Endodermal cell (in vitro differentiated cells): ENCODE results near the gene RXFP1. TPM values are rescaled to one million over a fixed set of nuclear protein-coding genes. Genes with fewer than 3 reads are reported as not detected.

Experiments
- DNase-seq: peaks from one replicate; pipeline ENCODE4 v3.0.0-alpha.2; 2017
- H3K27ac ChIP-seq: 2 replicates; pipeline ENCODE4 v1.5.1; 2013; ENCODE audit warnings: mild to moderate bottlenecking, low read depth, low read length, moderate library complexity
- H3K27me3 ChIP-seq: 2 replicates; pipeline ENCODE4 v1.6.1; 2013; ENCODE audit warnings: mild to moderate bottlenecking, low read length, moderate library complexity; ENCODE audit not compliant: insufficient read depth, control insufficient read depth, poor library complexity, severe bottlenecking
- H3K36me3 ChIP-seq: 2 replicates; pipeline ENCODE4 v1.7.0; 2013; ENCODE audit warnings: mild to moderate bottlenecking, low read length, moderate library complexity; ENCODE audit not compliant: control insufficient read depth, insufficient read depth
- H3K4me1 ChIP-seq: one replicate; pipeline ENCODE4 v1.7.0; 2013; ENCODE audit warnings: low read length; ENCODE audit not compliant: control insufficient read depth, insufficient read depth
- H3K4me3 ChIP-seq: 2 replicates; pipeline ENCODE4 v1.5.1; 2013; ENCODE audit warnings: mild to moderate bottlenecking, low read length, moderate library complexity
- H3K9ac ChIP-seq: 2 replicates; pipeline ENCODE4 v1.6.1; 2013; ENCODE audit warnings: mild to moderate bottlenecking, low read length, moderate library complexity; ENCODE audit not compliant: poor library complexity, severe bottlenecking; ENCODE audit errors: extremely low read depth
- H3K9me3 ChIP-seq: 2 replicates; pipeline ENCODE4 v1.6.1; 2013; ENCODE audit warnings: mild to moderate bottlenecking, low read length, moderate library complexity; ENCODE audit not compliant: control insufficient read depth
- H3K27ac Mint-ChIP-seq: 2 replicates; pipeline ENCODE4 v1.8.0; 2020; ENCODE audit warnings: mixed read lengths
- H3K27me3 Mint-ChIP-seq: 2 replicates; pipeline ENCODE4 v1.8.0; 2021; ENCODE audit warnings: mild to moderate bottlenecking, mixed read lengths; ENCODE audit not compliant: insufficient read depth
- H3K36me3 Mint-ChIP-seq: 2 replicates; pipeline ENCODE4 v1.8.0; 2020; ENCODE audit warnings: low read depth, mixed read lengths
- H3K4me1 Mint-ChIP-seq: 2 replicates; pipeline ENCODE4 v1.8.0; 2020; ENCODE audit warnings: mixed read lengths
- H3K4me3 Mint-ChIP-seq: 2 replicates; pipeline ENCODE4 v1.8.0; 2020; ENCODE audit warnings: mild to moderate bottlenecking, moderate library complexity, mixed read lengths
- H3K9me3 Mint-ChIP-seq: 2 replicates; pipeline ENCODE4 v1.8.0; 2020; ENCODE audit warnings: mild to moderate bottlenecking, mixed read lengths
- CTCF ChIP-seq: fragments of 200-600 bp; sonication (generic); conservative IDR thresholded peaks from 2 replicates; pipeline ENCODE4 v1.5.0; 2021; ENCODE audit warnings: antibody characterized with exemption, mild to moderate bottlenecking
- WGBS, 2 experiments: methylation state at CpG; one replicate each; pipeline versions ENCODE4 v1.1.5 to v1.1.7; 2013; ENCODE audit warnings: missing lambda C conversion rate in 2 of 2, mixed read lengths in 1 of 2; ENCODE audit not compliant: insufficient coverage in 1 of 2, insufficient read length in 1 of 2; 5-methylcytosine and 5-hydroxymethylcytosine counted together
- long read RNA-seq, 4 experiments: library from polyadenylated mRNA in 2 of 4; library from RNA in 1 of 4; library from capped mRNA in 1 of 4; stranded (forward) in 3 of 4; unstranded in 1 of 4; transcript quantifications; one replicate each; pipeline ENCODE4 v2.0.0, GENCODE V29; 2020 to 2021; ENCODE audit warnings: inconsistent platforms in 1 of 4
- polyA plus RNA-seq, 2 experiments: library from polyadenylated mRNA; stranded (reverse); fragments of 50-300 nt; gene quantifications; one replicate each; pipeline ENCODE4 v1.2.3, GENCODE V29; 2013
- total RNA-seq, 2 donors: library from RNA; stranded (reverse); fragmentation: NEBNext Ultra II Directional in 1 of 2; extraction: Animal tissue kit (Norgen Biotek cat#: 25700) in 1 of 2; gene quantifications; 2 replicates in 1 of 2; 3 replicates in 1 of 2; pipeline ENCODE4 v1.2.1, GENCODE V29; 2021

Gene RXFP1
- not detected for total RNA-seq
- polyA plus RNA-seq (2013, experiment 1 of 2): not detected
- polyA plus RNA-seq (2013, experiment 2 of 2): not detected
- long read RNA-seq, experiment 1: 0 reads
- long read RNA-seq, experiment 2: 0 reads
- long read RNA-seq, experiment 3: 0 reads
- long read RNA-seq, experiment 4: 0 reads

GRCh38 chr4:158521484-158522088 is at the start of gene RXFP1:
TSS of gene RXFP1 (plus strand) at chr4:158521882. CDS start at chr4:158521977, 95 bp downstream.
- Histone ChIP-seq H3K27ac (no peak within 1 kb of the TSS), H3K36me3 (no peaks in the 10 kb centered on the region)
- no peak within 1 kb of the TSS for H3K27ac Mint-ChIP-seq

DNA sequence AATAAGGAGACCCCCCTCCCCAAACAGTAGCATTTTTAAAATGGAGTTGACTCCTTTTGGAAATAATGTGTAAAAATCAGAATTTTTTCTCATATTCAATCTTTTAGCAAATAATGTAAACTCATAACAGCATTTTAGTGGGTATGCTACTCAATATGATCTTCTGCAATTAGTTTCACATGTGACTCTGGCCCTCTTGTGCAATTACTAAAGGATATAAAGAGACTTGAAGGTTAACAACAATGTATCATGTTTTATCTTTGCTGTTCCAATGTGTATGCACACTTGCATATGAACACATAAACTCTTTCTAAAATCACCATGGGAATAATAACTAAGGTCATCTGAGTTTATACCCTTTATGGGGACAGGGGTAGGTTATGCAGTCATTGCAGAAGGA is 39.9 kb upstream of the RXFP1 start:
- Mint-ChIP-seq H3K9me3 (no peaks in the 10 kb centered on the region), H3K36me3 (no peaks in the 10 kb centered on the region), H3K4me1 (peaks cover 5% of the 10 kb centered on the region), H3K27ac (no peak overlapping the region), H3K27me3 (no peaks in the 10 kb centered on the region), H3K4me3 (no peak overlapping the region)
- Histone ChIP-seq H3K4me1 (no peaks in the 10 kb centered on the region), H3K9me3 (no peaks in the 10 kb centered on the region), H3K9ac (no peak overlapping the region), H3K36me3 (no peaks in the 10 kb centered on the region), H3K4me3 (no peak overlapping the region), H3K27ac (no peak overlapping the region), H3K27me3 (no peaks in the 10 kb centered on the region)
- no peak for DNase-seq
- TF ChIP-seq CTCF: no peak

More at GRCh38 chr4:158521484-158522088, at the start of gene RXFP1:
- Histone ChIP-seq H3K9ac (no peak within 1 kb of the TSS), H3K4me1 (no peaks in the 10 kb centered on the region), H3K9me3 (no peaks in the 10 kb centered on the region), H3K27me3 (no peaks in the 10 kb centered on the region), H3K4me3 (no peak within 1 kb of the TSS)
- WGBS, 2 experiments: 88 to 100% methylated on average over 6 to 11 of the region's 11 CpGs
- no peak within 1 kb of the TSS for H3K4me3 Mint-ChIP-seq
- no peaks in the 10 kb centered on the region for H3K36me3 Mint-ChIP-seq
- H3K4me1 Mint-ChIP-seq: peaks cover 4% of the 10 kb centered on the region
- peaks cover 9% of the 10 kb centered on the region for H3K27me3 Mint-ChIP-seq
- DNase-seq: no peak
- H3K9me3 Mint-ChIP-seq: no peaks in the 10 kb centered on the region
- TF ChIP-seq CTCF: no peak

- peaks cover 5% of the 10 kb centered on the region for H3K4me1 Mint-ChIP-seq
- Histone ChIP-seq H3K9ac (no peak overlapping the region), H3K9me3 (no peaks in the 10 kb centered on the region), H3K4me3 (no peak overlapping the region), H3K36me3 (no peaks in the 10 kb centered on the region), H3K27me3 (no peaks in the 10 kb centered on the region), H3K4me1 (no peaks in the 10 kb centered on the region), H3K27ac (no peak overlapping the region)
- 69 to 84% methylated on average over 2 to 4 of the region's 4 CpGs for WGBS, 2 experiments
- no peak for TF ChIP-seq CTCF
- no peaks in the 10 kb centered on the region for H3K27me3 Mint-ChIP-seq
- H3K4me3 Mint-ChIP-seq: no peak overlapping the region
- no peak for DNase-seq
- H3K9me3 Mint-ChIP-seq: peaks cover 3% of the 10 kb centered on the region
- no peaks in the 10 kb centered on the region for H3K36me3 Mint-ChIP-seq
- H3K27ac Mint-ChIP-seq: no peak overlapping the region
Measured at GRCh38 chr4:158484173-158484885, 37.4 kb upstream of the RXFP1 start.
